Smooth muscle cell of the umbilical artery (primary cell): ENCODE data around the gene SCN5A. TPM values are rescaled to one million over a fixed set of nuclear protein-coding genes. Genes with fewer than 3 reads are reported as not detected.

Source experiments
- total RNA-seq: library from RNA; depleted of rRNA; stranded (reverse); fragments of >200 nt; gene quantifications from 2 replicates; pipeline ENCODE4 v1.2.3, GENCODE V29; 2014

The SCN5A gene
- total RNA-seq = 0.30 and 1.4 TPM in 2 replicates

GRCh38 chr3:38649500-38650247 lies at the start of gene SCN5A:
SCN5A (minus strand) TSS chr3:38649687; CDS start chr3:38633307, 16,380 bp downstream.

Other genes with a start within 250 kb of the SCN5A start
- gene ACVR2B, start 195.8 kb downstream of the SCN5A start, total RNA-seq = 2.2 and 2.4 TPM in 2 replicates
- gene EXOG, start 153.3 kb downstream of the SCN5A start, total RNA-seq = 8.3 and 12.9 TPM in 2 replicates
- gene SCN10A, start 166.5 kb upstream of the SCN5A start, total RNA-seq = not detected in 2 replicates